B cell (primary cell): Measurements from ENCODE around the gene ATP5F1E.

Experiments
- CTCF ChIP-seq: fragments of 200-600 bp; IDR thresholded peaks from one replicate; pipeline ENCODE4 v1.8.0; 2022; ENCODE audit warnings: antibody characterized with exemption, mild to moderate bottlenecking
- EZH2 ChIP-seq: IDR thresholded peaks from 2 replicates; pipeline ENCODE4 v1.6.1; 2012; ENCODE audit warnings: borderline replicate concordance, low read depth, mild to moderate bottlenecking, moderate library complexity, low read length; ENCODE audit not compliant: insufficient read depth, poor library complexity, severe bottlenecking

- TF ChIP-seq CTCF (no peak), EZH2 (no peak)
Observed at GRCh38 chr20:59039233-59039632, 7.1 kb upstream of the ATP5F1E start.
